OCI-LY7 (cell line): ENCODE results near the gene PLA2G4D. TPM values are rescaled to one million over a fixed set of nuclear protein-coding genes. Genes with fewer than 3 reads are reported as not detected.

Experiments
- BruUV-seq: library from RNA; stranded (reverse); fragments of 400-500 nt; replicated peaks from 2 replicates; lab custom pipeline; 2021; lab: Mats Ljungman, UMichigan
- CTCF ChIA-PET: fragments of 300-600 bp; sonication (Branson Sonifier 250); formaldehyde crosslinking; loops from one replicate; lab custom pipeline; 2022; ENCODE audit warnings: antibody characterized with exemption; ENCODE audit not compliant: unreplicated experiment; lab: Charles Lee
- POLR2A ChIA-PET: fragments of 300-600 bp; sonication (Branson Sonifier 250); formaldehyde crosslinking; loops from one replicate; lab custom pipeline; 2022; ENCODE audit warnings: antibody characterized with exemption; lab: Charles Lee
- DNase-seq: peaks from one replicate; pipeline ENCODE4 v3.0.0-alpha.2; 2015; ENCODE audit warnings: low spot score
- H2AFZ ChIP-seq: fragments of 200-600 bp; sonication (generic), shearing (Covaris generic); 2 replicates; pipeline ENCODE4 v1.6.1; 2014; ENCODE audit warnings: mild to moderate bottlenecking, antibody characterized with exemption, low read length, moderate library complexity
- H3K27ac ChIP-seq: fragments of 200-600 bp; sonication (generic); 2 replicates; pipeline ENCODE4 v1.5.1; 2014; ENCODE audit warnings: mixed run types, low read depth, mild to moderate bottlenecking, moderate library complexity, low read length, inconsistent platforms; ENCODE audit not compliant: poor library complexity, severe bottlenecking
- H3K36me3 ChIP-seq: fragments of 200-600 bp; sonication (generic); 2 replicates; pipeline ENCODE4 v1.6.1; 2014; ENCODE audit warnings: mild to moderate bottlenecking, antibody characterized with exemption, low read length, moderate library complexity, mixed read lengths; ENCODE audit not compliant: insufficient read depth
- H3K4me1 ChIP-seq: fragments of 200-600 bp; sonication (generic); 2 replicates; pipeline ENCODE4 v1.5.1; 2014; ENCODE audit warnings: mild to moderate bottlenecking, low read length; ENCODE audit not compliant: insufficient read depth, poor library complexity, severe bottlenecking
- H3K4me2 ChIP-seq: fragments of 200-600 bp; sonication (generic); 2 replicates; pipeline ENCODE4 v1.6.1; 2014; ENCODE audit warnings: mild to moderate bottlenecking, low read length
- H3K4me3 ChIP-seq: fragments of 200-600 bp; sonication (generic); 2 replicates; pipeline ENCODE4 v1.5.1; 2014; ENCODE audit warnings: mild to moderate bottlenecking, low read depth, low read length; ENCODE audit not compliant: poor library complexity, severe bottlenecking
- H3K79me2 ChIP-seq: fragments of 200-600 bp; sonication (generic); 2 replicates; pipeline ENCODE4 v1.6.1; 2016; ENCODE audit warnings: low read depth, mild to moderate bottlenecking, low read length, moderate library complexity, mixed read lengths; ENCODE audit not compliant: insufficient read depth
- H3K9me2 ChIP-seq: fragments of 200-600 bp; sonication (generic); 2 replicates; pipeline ENCODE4 v1.6.1; 2016; ENCODE audit warnings: mild to moderate bottlenecking, low read length, mixed read lengths; ENCODE audit not compliant: insufficient read depth
- H3K9me3 ChIP-seq: fragments of 200-600 bp; sonication (generic); 2 replicates; pipeline ENCODE4 v1.6.1; 2014; ENCODE audit warnings: mild to moderate bottlenecking, mixed run types, low read length, mixed read lengths
- H4K20me1 ChIP-seq: fragments of 200-600 bp; sonication (generic); 2 replicates; pipeline ENCODE4 v1.6.1; 2014; ENCODE audit warnings: mild to moderate bottlenecking, antibody characterized with exemption, low read length, moderate library complexity, mixed read lengths; ENCODE audit not compliant: insufficient read depth
- CTCF ChIP-seq: fragments of 200-600 bp; sonication (generic); conservative IDR thresholded peaks from 2 replicates; pipeline ENCODE4 v1.5.1; 2014; ENCODE audit warnings: mild to moderate bottlenecking, antibody characterized with exemption, low read length, moderate library complexity, mixed read lengths
- EZH2phosphoT487 ChIP-seq: fragments of 200-600 bp; sonication (generic); IDR thresholded peaks from 2 replicates; pipeline ENCODE4 v1.6.1; 2018; ENCODE audit warnings: low read depth, borderline replicate concordance, mild to moderate bottlenecking, mixed run types, antibody characterized with exemption, low read length, moderate library complexity, mixed read lengths
- intact Hi-C: fragments of 100-400 bp; cut with micrococcal nuclease; formaldehyde crosslinking; loops from one replicate; pipeline ENCODE4 v1.10.0; 2022; ENCODE audit not compliant: unreplicated experiment
- total RNA-seq, 2 experiments: library from RNA; depleted of rRNA in 1 of 2; stranded (reverse); fragments of >200 nt in 1 of 2; shearing (Covaris generic) in 1 of 2; gene quantifications; 2 replicates each; pipeline ENCODE4 v1.2.3, GENCODE V29; 2014 to 2022

The PLA2G4D gene
- total RNA-seq, 2 experiments from 2014 or later: not detected

DNA sequence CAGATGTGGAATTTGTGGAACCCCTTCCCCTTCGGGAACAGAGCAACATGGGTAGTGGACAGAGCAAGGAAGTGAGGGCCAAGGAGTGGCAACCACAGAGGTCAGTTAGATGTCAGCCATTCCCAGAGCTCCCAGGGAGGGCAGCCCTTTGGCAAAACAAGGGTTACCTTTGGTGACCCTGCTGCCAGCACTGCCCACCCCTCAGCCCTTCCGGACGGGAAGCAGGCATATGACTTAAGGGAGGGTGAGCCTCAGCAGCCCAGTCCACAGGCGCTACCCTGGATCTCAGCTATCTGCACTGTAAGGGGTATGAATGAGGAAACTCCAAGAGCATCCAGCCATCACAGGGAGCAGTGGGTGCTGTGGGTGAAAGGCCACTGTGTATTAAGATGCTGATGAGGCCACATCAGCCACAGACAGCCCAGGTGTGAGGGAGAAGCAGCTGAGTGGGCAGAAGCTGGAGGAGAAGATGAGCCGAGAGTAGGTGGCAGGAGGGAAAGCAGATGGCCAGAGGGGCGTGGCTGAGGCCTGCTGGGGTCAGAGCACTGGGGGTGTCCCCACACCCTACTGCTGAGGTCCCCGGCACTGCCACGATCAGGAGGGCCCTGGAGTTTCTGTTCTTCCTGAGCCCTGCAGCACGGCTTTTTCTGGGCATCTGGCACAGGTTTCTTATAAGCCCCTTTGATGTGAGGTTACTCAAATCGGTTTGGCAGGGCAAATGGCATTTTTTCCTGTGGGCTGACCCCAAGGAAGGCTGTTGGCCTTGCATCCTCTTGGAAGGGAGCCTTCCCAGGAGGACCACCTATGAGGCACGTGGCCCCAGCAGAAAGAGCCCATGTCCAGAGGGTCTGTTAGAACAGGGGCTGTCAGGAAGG is 6.2 kb downstream of the PLA2G4D start:
- Histone ChIP-seq H3K4me2 (no peak overlapping the region), H3K9me2 (no peaks in the 10 kb centered on the region), H4K20me1 (no peaks in the 10 kb centered on the region), H3K36me3 (no peaks in the 10 kb centered on the region), H3K9me3 (no peaks in the 10 kb centered on the region), H3K79me2 (no peaks in the 10 kb centered on the region), H3K4me3 (no peak overlapping the region), H3K27ac (no peak overlapping the region), H2AFZ (no peak overlapping the region), H3K4me1 (no peaks in the 10 kb centered on the region)
- no TSS peak for BruUV-seq
- POLR2A ChIA-PET: no interaction called here
- intact Hi-C loops: no loop called here
- no peak for TF ChIP-seq EZH2phosphoT487
- TF ChIP-seq CTCF: no peak
- no peak for DNase-seq
- CTCF ChIA-PET: no interaction called here

DNA sequence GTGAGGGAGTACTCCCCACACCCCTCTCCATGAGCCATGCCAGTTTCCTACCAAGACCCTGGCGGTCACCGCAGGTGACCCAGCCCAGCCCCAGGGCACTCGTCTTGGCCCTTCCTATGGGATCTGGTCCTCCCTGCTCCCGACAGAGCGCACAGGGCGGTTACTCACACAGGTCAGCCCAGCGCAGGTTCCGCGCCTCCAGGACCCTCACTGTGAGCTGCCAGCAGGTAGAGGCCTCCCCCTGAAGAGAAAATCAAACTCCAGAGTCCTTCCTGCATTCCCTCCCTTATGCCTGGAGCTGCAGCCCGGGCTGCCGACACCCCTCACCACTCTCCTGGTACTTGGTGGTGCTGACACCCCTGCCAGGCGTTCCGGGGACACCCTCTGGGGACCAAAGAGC is 6.9 kb downstream of the PLA2G4D start:
- no peak for TF ChIP-seq CTCF
- no peak for TF ChIP-seq EZH2phosphoT487
- BruUV-seq: no TSS peak
- Histone ChIP-seq H4K20me1 (no peaks in the 10 kb centered on the region), H3K27ac (no peak overlapping the region), H3K4me3 (no peak overlapping the region), H3K36me3 (no peaks in the 10 kb centered on the region), H3K4me1 (no peaks in the 10 kb centered on the region), H3K9me2 (no peaks in the 10 kb centered on the region), H2AFZ (no peak overlapping the region), H3K79me2 (no peaks in the 10 kb centered on the region), H3K4me2 (no peak overlapping the region), H3K9me3 (no peaks in the 10 kb centered on the region)
- POLR2A ChIA-PET: no interaction called here
- CTCF ChIA-PET: no interaction called here
- no peak for DNase-seq
- intact Hi-C loops: no loop called here

DNA sequence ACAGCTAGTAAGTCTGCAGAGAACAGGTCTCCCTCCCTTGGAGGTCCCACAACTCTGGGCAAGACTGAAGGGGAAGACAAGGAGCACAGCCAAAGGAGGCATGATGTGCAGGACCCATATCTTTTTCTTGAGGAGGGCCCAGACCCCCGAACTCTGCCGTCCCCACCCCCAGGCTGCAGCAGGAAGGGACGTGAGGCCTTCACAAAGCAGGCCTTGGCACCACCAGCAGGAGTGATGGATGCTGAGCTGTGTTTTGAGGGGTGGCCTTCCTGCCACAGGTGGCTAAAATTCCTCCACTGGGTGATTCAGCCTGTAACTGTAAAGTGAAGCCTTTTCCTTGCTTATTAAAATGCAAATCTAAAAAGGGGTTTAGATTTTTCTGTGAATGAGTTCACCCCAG is 8.6 kb downstream of the PLA2G4D start:
- intact Hi-C loops: no loop called here
- H3K4me3 ChIP-seq: no peak overlapping the region
- H3K36me3 ChIP-seq: no peaks in the 10 kb centered on the region
- no peaks in the 10 kb centered on the region for H3K4me1 ChIP-seq
- H3K9me2 ChIP-seq: no peaks in the 10 kb centered on the region
- DNase-seq: no peak
- no peaks in the 10 kb centered on the region for H4K20me1 ChIP-seq
- no TSS peak for BruUV-seq
- H3K4me2 ChIP-seq: no peak overlapping the region
- POLR2A ChIA-PET: interaction anchor here (0.6 kb wide), 1 partner anchor 580 kb away, joined by 3 read pairs; no protein-coding TSS in a partner anchor
- no peaks in the 10 kb centered on the region for H3K79me2 ChIP-seq
- H2AFZ ChIP-seq: no peak overlapping the region
- CTCF ChIA-PET: interaction anchor here (0.5 kb wide), 1 partner anchor 63 kb away, joined by 4 read pairs; no protein-coding TSS in a partner anchor
- no peaks in the 10 kb centered on the region for H3K9me3 ChIP-seq
- TF ChIP-seq CTCF (no peak), EZH2phosphoT487 (no peak)
- no peak overlapping the region for H3K27ac ChIP-seq
